Measurements from ENCODE around the gene PDE4B.

Gene PDE4B

GRCh38 chr1:66326867-66327266 lies 534.2 kb downstream of the PDE4B start:
- TF ChIP-seq CTCF (conservative IDR thresholded peaks at IDR 0.05; ENCODE audit: low read length): no peak
- no peak overlapping the region for H3K4me3 ChIP-seq (ENCODE audit: low read length)
- DNase-seq (ENCODE audit: low read depth): peak; percentile 50

GRCh38 chr1:66327588-66327987 lies 534.9 kb downstream of the PDE4B start:
- H3K4me3 ChIP-seq (ENCODE audit: low read length): no peak overlapping the region
- DNase-seq (ENCODE audit: low read depth): no peak
- TF ChIP-seq CTCF (conservative IDR thresholded peaks at IDR 0.05; ENCODE audit: low read length): no peak

GRCh38 chr1:66328896-66329295 lies 536.2 kb downstream of the PDE4B start:
- H3K4me3 ChIP-seq (ENCODE audit: low read length): no peak overlapping the region
- no peak for TF ChIP-seq CTCF (conservative IDR thresholded peaks at IDR 0.05; ENCODE audit: low read length)
- no peak for DNase-seq (ENCODE audit: low read depth)

GRCh38 chr1:66330722-66331141 lies 538.0 kb downstream of the PDE4B start:
- DNase-seq (ENCODE audit: low read depth): peak; percentile 76
- no peak overlapping the region for H3K4me3 ChIP-seq (ENCODE audit: low read length)
- no peak for TF ChIP-seq CTCF (conservative IDR thresholded peaks at IDR 0.05; ENCODE audit: low read length)

- DNase-seq (ENCODE audit: low read depth): peak; percentile 93
- peak; percentile 54 for TF ChIP-seq CTCF (conservative IDR thresholded peaks at IDR 0.05; ENCODE audit: low read length)
- peak overlapping the region; percentile 80 for H3K4me3 ChIP-seq (ENCODE audit: low read length)
These were observed 539.2 kb downstream of the PDE4B start for GRCh38 chr1:66331658-66332547.

- peak overlapping the region; percentile 80 for H3K4me3 ChIP-seq (ENCODE audit: low read length)
- TF ChIP-seq CTCF (conservative IDR thresholded peaks at IDR 0.05; ENCODE audit: low read length): no peak
- no peak for DNase-seq (ENCODE audit: low read depth)
These were observed 539.8 kb downstream of the PDE4B start for GRCh38 chr1:66332548-66332901.
